ENCODE measurements around the gene SELENOV. TPM values are rescaled to one million over a fixed set of nuclear protein-coding genes. Genes with fewer than 3 reads are reported as not detected.

The SELENOV gene
- total RNA-seq, 1 experiment from 2014 or later = not detected

DNA sequence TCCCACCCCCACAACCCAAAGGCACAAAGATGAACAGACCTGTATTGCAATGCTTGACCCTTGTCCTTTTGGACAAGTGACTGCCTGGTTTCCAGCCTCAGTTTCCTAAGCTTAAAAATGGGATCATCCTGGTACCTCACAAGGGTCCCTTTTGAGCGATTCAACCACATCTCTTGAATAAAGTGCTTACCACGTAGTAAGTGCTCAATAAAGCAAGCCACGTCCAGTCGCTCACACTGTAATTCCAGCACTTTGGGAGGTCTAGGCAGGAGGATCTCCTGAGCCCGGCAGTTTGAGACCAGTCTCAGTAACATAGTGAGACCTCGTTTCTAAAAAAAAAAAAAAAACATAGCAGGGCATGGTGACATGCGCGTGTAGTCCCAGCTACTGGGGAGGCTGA, 15.0 kb upstream of the SELENOV start:
- no TSS peak for BruUV-seq (replicated peaks)
- peak overlapping the region; percentile 58 for H3K4me3 Mint-ChIP-seq (ENCODE audit: low read depth, unreplicated experiment)
- DNase-seq = no peak
- no peak overlapping the region for H3K27ac Mint-ChIP-seq (ENCODE audit: unreplicated experiment)
- H3K27me3 Mint-ChIP-seq (ENCODE audit: unreplicated experiment) = peaks cover 87% of the 10 kb centered on the region
- CTCF ChIA-PET = interaction anchor here (0.7 to 1.2 kb wide), 2 partner anchors 34 to 758 kb away, joined by 3 to 5 read pairs; no protein-coding TSS in a partner anchor
- intact Hi-C loops (cut with micrococcal nuclease; ENCODE audit: unreplicated experiment) = loop anchor here (5.0 kb wide), 1 partner anchor 32 kb away; the partner anchor contains the start of gene EID2B
- peaks cover 22% of the 10 kb centered on the region for H3K4me1 Mint-ChIP-seq (ENCODE audit: low read depth, unreplicated experiment)
- H3K9me3 Mint-ChIP-seq (ENCODE audit: low read depth, unreplicated experiment) = no peaks in the 10 kb centered on the region
- TF ChIP-seq, protein P1, sequence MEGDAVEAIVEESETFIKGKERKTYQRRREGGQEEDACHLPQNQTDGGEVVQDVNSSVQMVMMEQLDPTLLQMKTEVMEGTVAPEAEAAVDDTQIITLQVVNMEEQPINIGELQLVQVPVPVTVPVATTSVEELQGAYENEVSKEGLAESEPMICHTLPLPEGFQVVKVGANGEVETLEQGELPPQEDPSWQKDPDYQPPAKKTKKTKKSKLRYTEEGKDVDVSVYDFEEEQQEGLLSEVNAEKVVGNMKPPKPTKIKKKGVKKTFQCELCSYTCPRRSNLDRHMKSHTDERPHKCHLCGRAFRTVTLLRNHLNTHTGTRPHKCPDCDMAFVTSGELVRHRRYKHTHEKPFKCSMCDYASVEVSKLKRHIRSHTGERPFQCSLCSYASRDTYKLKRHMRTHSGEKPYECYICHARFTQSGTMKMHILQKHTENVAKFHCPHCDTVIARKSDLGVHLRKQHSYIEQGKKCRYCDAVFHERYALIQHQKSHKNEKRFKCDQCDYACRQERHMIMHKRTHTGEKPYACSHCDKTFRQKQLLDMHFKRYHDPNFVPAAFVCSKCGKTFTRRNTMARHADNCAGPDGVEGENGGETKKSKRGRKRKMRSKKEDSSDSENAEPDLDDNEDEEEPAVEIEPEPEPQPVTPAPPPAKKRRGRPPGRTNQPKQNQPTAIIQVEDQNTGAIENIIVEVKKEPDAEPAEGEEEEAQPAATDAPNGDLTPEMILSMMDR (IDR thresholded peaks at IDR 0.05; ENCODE audit: unreplicated experiment) = no peak
- no peaks in the 10 kb centered on the region for H3K36me3 Mint-ChIP-seq (ENCODE audit: insufficient read depth, unreplicated experiment)

DNA sequence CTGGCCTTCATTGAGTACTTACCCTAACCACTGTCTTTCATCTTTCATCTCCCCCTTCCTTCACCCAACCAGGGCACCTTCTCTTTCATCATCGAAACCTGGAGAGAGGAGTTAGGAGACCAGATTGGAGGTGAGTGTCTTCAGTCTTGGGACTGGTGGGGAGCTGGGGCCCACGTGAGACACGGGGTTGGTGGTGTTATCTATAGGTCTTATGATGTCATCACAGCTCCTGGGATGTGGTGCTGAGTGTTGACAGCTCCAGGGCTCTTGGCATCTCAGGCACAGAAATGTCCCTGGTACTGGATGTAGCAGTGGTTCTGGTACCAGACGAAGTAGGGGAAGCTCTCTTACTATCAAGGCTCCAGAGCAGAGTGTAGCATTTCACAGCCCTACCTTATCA, 14.4 kb upstream of the SELENOV start:
- TF ChIP-seq, protein P1 (IDR thresholded peaks at IDR 0.05; ENCODE audit: unreplicated experiment) = no peak
- CTCF ChIA-PET = interaction anchor here (1.2 kb wide), 1 partner anchor 33 kb away, joined by 5 read pairs; no protein-coding TSS in a partner anchor
- no peak for DNase-seq
- H3K4me1 Mint-ChIP-seq (ENCODE audit: low read depth, unreplicated experiment) = peaks cover 22% of the 10 kb centered on the region
- intact Hi-C loops (cut with micrococcal nuclease; ENCODE audit: unreplicated experiment) = no loop called here
- no peak overlapping the region for H3K27ac Mint-ChIP-seq (ENCODE audit: unreplicated experiment)
- no peak overlapping the region for H3K4me3 Mint-ChIP-seq (ENCODE audit: low read depth, unreplicated experiment)
- no peaks in the 10 kb centered on the region for H3K9me3 Mint-ChIP-seq (ENCODE audit: low read depth, unreplicated experiment)
- BruUV-seq (replicated peaks) = no TSS peak
- peaks cover 90% of the 10 kb centered on the region for H3K27me3 Mint-ChIP-seq (ENCODE audit: unreplicated experiment)
- H3K36me3 Mint-ChIP-seq (ENCODE audit: insufficient read depth, unreplicated experiment) = no peaks in the 10 kb centered on the region

DNA sequence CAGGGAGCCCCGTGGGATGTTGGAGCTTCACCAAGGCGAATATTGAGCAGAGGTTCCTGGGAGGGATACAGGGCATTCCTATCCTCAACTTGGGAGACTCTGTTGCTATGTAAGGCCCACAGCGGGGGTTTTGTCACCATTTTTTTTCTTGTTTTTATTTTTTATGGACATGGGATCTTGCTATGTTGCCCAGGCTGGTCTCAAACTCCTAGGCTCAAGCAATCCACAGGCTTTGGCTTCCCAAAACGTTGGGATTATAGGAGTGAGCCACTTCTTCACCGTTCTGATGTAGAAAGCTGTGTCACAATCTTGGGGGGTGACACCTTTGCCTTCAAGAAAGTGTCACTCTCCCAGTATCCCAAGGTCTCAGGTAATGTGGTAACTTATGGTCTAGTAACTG, 13.6 kb upstream of the SELENOV start:
- Mint-ChIP-seq H3K4me1 (ENCODE audit: low read depth, unreplicated experiment) (peaks cover 22% of the 10 kb centered on the region), H3K36me3 (ENCODE audit: insufficient read depth, unreplicated experiment) (no peaks in the 10 kb centered on the region), H3K27me3 (ENCODE audit: unreplicated experiment) (peaks cover 90% of the 10 kb centered on the region), H3K9me3 (ENCODE audit: low read depth, unreplicated experiment) (no peaks in the 10 kb centered on the region), H3K4me3 (ENCODE audit: low read depth, unreplicated experiment) (no peak overlapping the region), H3K27ac (ENCODE audit: unreplicated experiment) (no peak overlapping the region)
- TF ChIP-seq, protein P1 (IDR thresholded peaks at IDR 0.05; ENCODE audit: unreplicated experiment) = no peak
- intact Hi-C loops (cut with micrococcal nuclease; ENCODE audit: unreplicated experiment) = no loop called here
- no TSS peak for BruUV-seq (replicated peaks)
- CTCF ChIA-PET = interaction anchor here (0.6 kb wide), 1 partner anchor 21 kb away, joined by 3 read pairs; the partner anchor contains the start of gene TIMM50
- no peak for DNase-seq

DNA sequence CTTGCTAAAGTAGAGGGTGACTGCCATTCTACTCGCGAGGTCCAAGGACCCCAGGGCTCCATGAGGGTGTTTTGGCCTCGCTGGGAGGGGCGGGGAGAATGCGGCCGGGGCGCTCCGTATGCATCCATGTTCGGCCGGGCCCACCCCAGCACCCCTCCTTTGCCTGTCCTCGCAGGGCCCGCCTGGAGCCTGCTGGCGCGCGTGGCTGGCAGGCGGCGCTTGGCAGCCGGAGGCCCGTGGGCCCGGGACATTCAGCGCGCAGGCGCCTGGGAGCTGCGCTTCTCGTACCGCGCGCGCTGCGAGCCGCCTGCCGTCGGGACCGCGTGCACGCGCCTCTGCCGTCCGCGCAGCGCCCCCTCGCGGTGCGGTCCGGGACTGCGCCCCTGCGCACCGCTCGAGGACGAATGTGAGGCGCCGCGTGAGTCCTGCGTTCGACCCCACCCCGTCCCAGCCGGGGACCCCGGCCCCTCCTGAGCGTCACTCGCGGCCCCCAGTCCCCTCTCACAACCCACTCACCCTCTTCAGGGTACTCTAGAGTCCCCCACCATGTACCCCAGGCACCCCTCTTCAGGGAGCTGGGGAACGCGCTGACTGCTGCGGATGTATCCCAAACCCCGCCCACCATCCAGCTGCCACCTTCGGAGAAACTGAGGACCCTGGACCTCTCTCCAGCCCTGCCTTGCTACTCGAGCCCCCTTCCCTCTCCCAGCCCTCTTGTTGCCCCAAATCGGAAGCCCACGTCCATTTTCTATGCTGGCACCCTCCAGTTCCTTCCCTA, 12.1 kb upstream of the SELENOV start:
- H3K4me1 Mint-ChIP-seq (ENCODE audit: low read depth, unreplicated experiment) = peaks cover 20% of the 10 kb centered on the region
- CTCF ChIA-PET = interaction anchor here (0.7 kb wide), 1 partner anchor 577 kb away, joined by 3 read pairs; no protein-coding TSS in a partner anchor
- peaks cover 91% of the 10 kb centered on the region for H3K27me3 Mint-ChIP-seq (ENCODE audit: unreplicated experiment)
- no peaks in the 10 kb centered on the region for H3K9me3 Mint-ChIP-seq (ENCODE audit: low read depth, unreplicated experiment)
- intact Hi-C loops (cut with micrococcal nuclease; ENCODE audit: unreplicated experiment) = no loop called here
- no peak overlapping the region for H3K27ac Mint-ChIP-seq (ENCODE audit: unreplicated experiment)
- peak; percentile 65 for DNase-seq
- H3K36me3 Mint-ChIP-seq (ENCODE audit: insufficient read depth, unreplicated experiment) = peaks cover 5% of the 10 kb centered on the region
- no peak overlapping the region for H3K4me3 Mint-ChIP-seq (ENCODE audit: low read depth, unreplicated experiment)
- BruUV-seq (replicated peaks) = no TSS peak
- TF ChIP-seq, protein P1 (IDR thresholded peaks at IDR 0.05; ENCODE audit: unreplicated experiment) = peak; percentile 99

Data from Calu3 (cell line).